KMS-11 (cell line): Measurements from ENCODE around the gene ARL5C.
"Not testable (repeated sequence)": the region's sequence is repeated elsewhere in the genome, so short reads cannot be mapped to it uniquely, and the experiment has no call there.

Experiments
- H2AFZ ChIP-seq: fragments of 200-600 bp; sonication (generic); 2 replicates; pipeline ENCODE4 v1.6.1; 2016; ENCODE audit warnings: antibody characterized with exemption, mixed run types, low read depth
- H3K27ac ChIP-seq: fragments of 200-600 bp; sonication (generic); 2 replicates; pipeline ENCODE4 v1.6.1; 2016; ENCODE audit warnings: mild to moderate bottlenecking, mixed run types
- H3K27me3 ChIP-seq: fragments of 200-600 bp; sonication (generic); 2 replicates; pipeline ENCODE4 v1.6.1; 2017; ENCODE audit warnings: mild to moderate bottlenecking, low read depth, mixed run types, moderate library complexity; ENCODE audit not compliant: insufficient read depth
- H3K36me3 ChIP-seq: fragments of 200-600 bp; sonication (generic); 2 replicates; pipeline ENCODE4 v1.6.1; 2017; ENCODE audit warnings: mild to moderate bottlenecking, mixed run types; ENCODE audit not compliant: insufficient read depth
- H3K4me1 ChIP-seq: fragments of 200-600 bp; sonication (generic); 2 replicates; pipeline ENCODE4 v1.6.1; 2016; ENCODE audit warnings: mild to moderate bottlenecking, low read depth, mixed run types; ENCODE audit not compliant: poor library complexity, severe bottlenecking
- H3K4me2 ChIP-seq: fragments of 200-600 bp; sonication (generic); 2 replicates; pipeline ENCODE4 v1.7.0; 2016; ENCODE audit warnings: mild to moderate bottlenecking, mixed run types
- H3K4me3 ChIP-seq: fragments of 200-600 bp; sonication (generic); IDR thresholded peaks from 2 replicates; pipeline ENCODE4 v1.6.1; 2017; ENCODE audit warnings: low read depth, low read length, mixed read lengths; ENCODE audit not compliant: insufficient read depth
- H3K79me2 ChIP-seq: fragments of 200-600 bp; sonication (generic); 2 replicates; pipeline ENCODE4 v1.6.1; 2016; ENCODE audit warnings: low read depth, mixed run types; ENCODE audit not compliant: insufficient read depth
- H3K9ac ChIP-seq: fragments of 200-600 bp; sonication (generic); 2 replicates; pipeline ENCODE4 v1.6.1; 2016; ENCODE audit warnings: mild to moderate bottlenecking, mixed run types
- H4K20me1 ChIP-seq: fragments of 200-600 bp; sonication (generic); 2 replicates; pipeline ENCODE4 v1.6.1; 2016; ENCODE audit warnings: mild to moderate bottlenecking, mixed run types; ENCODE audit not compliant: insufficient read depth
- TF ChIP-seq, protein P1 (sequence below): fragments of 200-600 bp; sonication (generic); conservative IDR thresholded peaks from 2 replicates; pipeline ENCODE4 v1.6.1; 2017; ENCODE audit warnings: low read depth, mild to moderate bottlenecking, antibody characterized with exemption, low read length, moderate library complexity, mixed read lengths

ARL5C gene

DNA sequence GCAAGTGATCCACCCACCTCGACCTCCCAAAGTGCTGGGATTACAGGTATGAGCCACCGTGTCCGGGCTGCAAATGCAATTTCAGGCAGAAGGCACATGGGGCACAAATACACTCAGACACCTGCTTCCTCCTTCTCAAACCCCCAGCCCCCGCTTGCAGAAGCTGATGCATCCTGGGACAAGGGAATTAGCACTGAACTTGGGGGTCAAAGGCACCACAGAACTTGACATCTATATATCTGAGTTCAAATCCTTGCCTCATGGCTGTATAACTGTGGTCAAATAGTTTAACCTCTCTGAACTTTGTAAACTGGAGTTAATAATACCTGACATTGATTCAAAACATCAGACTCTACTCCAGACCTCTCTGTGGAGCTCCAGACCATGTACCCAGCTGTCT, 4.1 kb upstream of the ARL5C start:
- Histone ChIP-seq H3K79me2 (no peaks in the 10 kb centered on the region), H3K27ac (no peak overlapping the region), H2AFZ (no peak overlapping the region), H3K4me2 (no peak overlapping the region), H3K36me3 (no peaks in the 10 kb centered on the region), H3K27me3 (no peaks in the 10 kb centered on the region), H4K20me1 (no peaks in the 10 kb centered on the region), H3K4me1 (peaks cover 24% of the 10 kb centered on the region), H3K4me3 (no peak overlapping the region), H3K9ac (no peak overlapping the region)
- TF ChIP-seq, protein P1, sequence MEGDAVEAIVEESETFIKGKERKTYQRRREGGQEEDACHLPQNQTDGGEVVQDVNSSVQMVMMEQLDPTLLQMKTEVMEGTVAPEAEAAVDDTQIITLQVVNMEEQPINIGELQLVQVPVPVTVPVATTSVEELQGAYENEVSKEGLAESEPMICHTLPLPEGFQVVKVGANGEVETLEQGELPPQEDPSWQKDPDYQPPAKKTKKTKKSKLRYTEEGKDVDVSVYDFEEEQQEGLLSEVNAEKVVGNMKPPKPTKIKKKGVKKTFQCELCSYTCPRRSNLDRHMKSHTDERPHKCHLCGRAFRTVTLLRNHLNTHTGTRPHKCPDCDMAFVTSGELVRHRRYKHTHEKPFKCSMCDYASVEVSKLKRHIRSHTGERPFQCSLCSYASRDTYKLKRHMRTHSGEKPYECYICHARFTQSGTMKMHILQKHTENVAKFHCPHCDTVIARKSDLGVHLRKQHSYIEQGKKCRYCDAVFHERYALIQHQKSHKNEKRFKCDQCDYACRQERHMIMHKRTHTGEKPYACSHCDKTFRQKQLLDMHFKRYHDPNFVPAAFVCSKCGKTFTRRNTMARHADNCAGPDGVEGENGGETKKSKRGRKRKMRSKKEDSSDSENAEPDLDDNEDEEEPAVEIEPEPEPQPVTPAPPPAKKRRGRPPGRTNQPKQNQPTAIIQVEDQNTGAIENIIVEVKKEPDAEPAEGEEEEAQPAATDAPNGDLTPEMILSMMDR, result no peak

DNA sequence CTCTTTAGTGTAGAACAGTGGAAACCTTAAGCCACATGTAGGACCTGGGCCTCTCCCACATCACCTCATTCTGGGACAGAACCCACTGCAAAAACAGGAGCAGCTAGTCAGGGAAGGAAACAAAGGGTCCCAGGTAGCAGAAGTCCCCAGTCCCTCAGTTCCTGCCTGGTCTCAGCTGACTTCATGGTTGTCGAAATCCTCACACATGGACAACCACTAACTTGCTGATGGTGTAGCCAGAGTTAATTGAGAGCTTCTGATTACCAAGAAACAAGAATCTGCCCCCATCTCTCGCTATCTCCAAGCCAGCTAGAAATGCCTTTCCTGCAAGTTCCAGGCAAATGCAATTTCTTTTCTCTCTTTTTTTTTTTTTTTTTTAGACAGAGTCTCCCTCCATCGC, 3.6 kb upstream of the ARL5C start:
- Histone ChIP-seq H3K27ac (no peak overlapping the region), H4K20me1 (no peaks in the 10 kb centered on the region)

DNA sequence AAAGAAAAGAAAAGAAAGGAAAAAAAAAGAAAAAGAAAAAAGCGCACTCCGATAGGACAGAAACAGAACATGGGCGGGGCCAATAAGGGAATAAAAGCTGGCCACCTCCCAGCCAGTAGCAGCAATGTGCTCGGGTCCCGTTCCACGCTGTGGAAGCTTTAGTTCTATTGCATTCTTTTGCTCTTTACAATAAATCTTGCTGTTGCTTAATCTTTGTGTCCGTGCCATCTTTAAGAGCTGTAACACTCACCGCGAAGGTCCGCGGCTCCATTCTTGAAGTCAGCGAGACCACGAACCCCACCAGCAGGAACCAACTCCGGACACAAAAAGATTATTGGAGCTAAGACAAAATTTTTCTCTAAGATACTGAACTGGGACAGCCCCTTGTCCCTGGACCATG, 3.1 kb upstream of the ARL5C start:
- no peak overlapping the region for H3K9ac ChIP-seq
- peaks cover 28% of the 10 kb centered on the region for H3K4me1 ChIP-seq
- no peaks in the 10 kb centered on the region for H3K79me2 ChIP-seq
- TF ChIP-seq, protein P1, result no peak
- no peak overlapping the region for H3K4me2 ChIP-seq
- H4K20me1 ChIP-seq, result no peaks in the 10 kb centered on the region
- no peak overlapping the region for H2AFZ ChIP-seq
- no peak overlapping the region for H3K27ac ChIP-seq
- H3K4me3 ChIP-seq, result no peak overlapping the region
- H3K36me3 ChIP-seq, result no peaks in the 10 kb centered on the region
- no peaks in the 10 kb centered on the region for H3K27me3 ChIP-seq

More for the DNA sequence above, 3.6 kb upstream of the ARL5C start:
- H3K27me3 ChIP-seq, result no peaks in the 10 kb centered on the region
- H3K79me2 ChIP-seq, result no peaks in the 10 kb centered on the region
- H3K4me1 ChIP-seq, result peaks cover 24% of the 10 kb centered on the region
- no peaks in the 10 kb centered on the region for H3K36me3 ChIP-seq
- no peak overlapping the region for H3K4me2 ChIP-seq
- no peak overlapping the region for H3K9ac ChIP-seq
- TF ChIP-seq, protein P1, result no peak
- no peak overlapping the region for H2AFZ ChIP-seq
- no peak overlapping the region for H3K4me3 ChIP-seq

DNA sequence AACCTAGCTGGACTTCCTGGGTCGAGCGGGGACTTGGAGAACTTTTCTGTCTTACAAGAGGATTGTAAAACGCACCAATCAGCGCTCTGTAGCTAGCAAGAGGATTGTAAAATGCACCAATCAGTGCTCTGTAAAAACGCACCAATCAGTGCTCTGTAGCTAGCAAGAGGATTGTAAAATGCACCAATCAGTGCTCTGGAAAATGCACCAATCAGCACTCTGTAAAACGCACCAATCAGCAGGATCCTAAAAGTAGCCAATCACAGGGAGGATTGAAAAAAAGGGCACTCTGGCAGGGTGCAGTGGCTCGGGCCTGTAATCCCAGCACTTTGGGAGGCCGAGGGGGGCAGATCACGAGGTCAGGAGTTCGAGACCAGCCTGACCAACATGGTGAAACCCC, 2.5 kb upstream of the ARL5C start:
- H2AFZ ChIP-seq, H3K4me2 ChIP-seq, H3K9ac ChIP-seq, H3K36me3 ChIP-seq, H3K79me2 ChIP-seq, H4K20me1 ChIP-seq, H3K27ac ChIP-seq, H3K27me3 ChIP-seq, H3K4me3 ChIP-seq: not testable (repeated sequence)
- H3K4me1 ChIP-seq, result peaks cover 29% of the 10 kb centered on the region

DNA sequence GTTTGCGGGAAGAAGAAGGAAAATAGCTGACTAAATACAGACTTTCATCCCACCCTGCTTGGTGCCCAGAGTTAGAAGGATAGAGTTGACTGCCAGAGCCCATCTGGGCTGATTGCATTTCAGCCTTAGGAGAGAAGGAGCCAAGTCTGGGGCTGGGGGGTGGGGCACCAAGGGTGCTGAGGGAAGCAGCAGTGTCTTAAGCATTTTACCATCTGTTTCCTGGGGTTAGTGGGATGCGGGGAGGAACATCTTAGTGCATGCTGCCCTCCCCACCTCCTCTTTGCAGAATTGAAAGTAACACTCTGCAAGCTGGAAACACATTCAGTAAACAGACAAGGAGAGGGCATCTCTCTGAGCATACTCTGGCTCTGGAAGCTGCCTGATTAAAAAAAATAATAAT, 1.5 kb upstream of the ARL5C start:
- Histone ChIP-seq H3K36me3 (no peaks in the 10 kb centered on the region), H3K27me3 (no peaks in the 10 kb centered on the region), H3K4me2 (no peak overlapping the region), H3K4me3 (no peak overlapping the region), H3K4me1 (peaks cover 21% of the 10 kb centered on the region), H3K9ac (no peak overlapping the region), H4K20me1 (no peaks in the 10 kb centered on the region), H3K27ac (no peak overlapping the region), H3K79me2 (no peaks in the 10 kb centered on the region), H2AFZ (no peak overlapping the region)
- TF ChIP-seq, protein P1, result no peak
